GM19193 (cell line): ENCODE results near the gene PRM1.

Experiments
- POLR2A ChIP-seq: IDR thresholded peaks from 4 replicates; pipeline ENCODE4 v1.6.1; 2011; ENCODE audit not compliant: insufficient read depth, insufficient read length; ENCODE audit errors: extremely low read depth

PRM1 gene

DNA sequence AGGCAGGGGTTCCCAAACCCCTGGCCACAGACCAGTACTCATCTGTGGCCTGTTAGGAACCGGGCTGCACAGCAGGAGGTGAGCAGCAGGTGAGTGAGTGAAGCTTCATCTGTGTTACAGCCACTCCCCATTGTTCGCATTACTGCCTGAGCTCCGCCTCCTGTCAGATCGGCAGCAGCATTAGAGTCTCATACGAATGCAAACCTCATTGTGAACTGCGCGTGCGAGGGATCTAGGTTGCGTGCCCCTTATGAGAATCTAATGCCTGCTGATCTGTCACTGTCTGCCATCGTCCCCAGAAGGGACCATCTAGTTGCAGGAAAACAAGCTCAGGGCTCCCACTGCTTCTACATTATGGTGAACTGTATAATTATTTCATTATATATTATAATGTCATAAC, 39.0 kb upstream of the PRM1 start:
- TF ChIP-seq POLR2A = no peak

GRCh38 chr16:11319529-11320146, 38.5 kb upstream of the PRM1 start:
- no peak for TF ChIP-seq POLR2A

- TF ChIP-seq POLR2A = no peak
Observed at GRCh38 chr16:11318817-11319216, 37.7 kb upstream of the PRM1 start.

DNA sequence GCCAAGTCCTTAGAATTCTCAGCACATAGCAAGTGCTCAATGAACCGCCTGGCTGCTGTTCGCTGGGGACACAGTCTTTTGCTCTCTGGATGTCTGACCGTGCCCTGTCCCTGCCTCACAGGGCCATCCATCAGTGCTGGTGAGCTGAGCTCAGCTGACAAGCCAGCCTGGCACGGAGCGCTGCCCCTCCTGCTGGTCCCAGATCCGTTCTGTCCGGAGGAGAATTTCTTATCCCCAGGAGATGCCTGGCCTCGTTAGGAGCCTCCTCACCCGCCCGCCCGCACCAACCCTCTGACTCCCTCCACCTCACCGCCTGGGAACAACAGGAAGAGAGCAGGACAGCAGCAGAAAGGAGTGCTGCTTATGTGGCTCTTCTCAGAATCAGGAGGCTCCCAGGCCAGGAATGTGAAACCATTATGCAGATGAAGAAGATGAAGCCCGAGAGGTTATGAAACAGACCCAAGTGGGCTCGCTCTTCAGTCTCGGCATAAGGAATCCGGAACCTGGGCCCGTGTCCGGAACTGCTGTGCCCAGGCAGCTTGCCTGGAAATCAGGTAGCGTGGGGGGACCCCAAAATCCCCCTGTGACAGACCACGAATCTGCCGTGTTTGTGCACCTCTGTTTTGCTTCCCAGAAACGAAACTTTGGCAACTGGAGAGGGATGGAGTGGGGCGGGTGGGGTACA, 35.3 kb upstream of the PRM1 start:
- no peak for TF ChIP-seq POLR2A

- no peak for TF ChIP-seq POLR2A
Observed at GRCh38 chr16:11315510-11315909, 34.4 kb upstream of the PRM1 start.

GRCh38 chr16:11314309-11314894, 33.3 kb upstream of the PRM1 start:
- TF ChIP-seq POLR2A = no peak

GRCh38 chr16:11313493-11314308, 32.6 kb upstream of the PRM1 start:
- no peak for TF ChIP-seq POLR2A

DNA sequence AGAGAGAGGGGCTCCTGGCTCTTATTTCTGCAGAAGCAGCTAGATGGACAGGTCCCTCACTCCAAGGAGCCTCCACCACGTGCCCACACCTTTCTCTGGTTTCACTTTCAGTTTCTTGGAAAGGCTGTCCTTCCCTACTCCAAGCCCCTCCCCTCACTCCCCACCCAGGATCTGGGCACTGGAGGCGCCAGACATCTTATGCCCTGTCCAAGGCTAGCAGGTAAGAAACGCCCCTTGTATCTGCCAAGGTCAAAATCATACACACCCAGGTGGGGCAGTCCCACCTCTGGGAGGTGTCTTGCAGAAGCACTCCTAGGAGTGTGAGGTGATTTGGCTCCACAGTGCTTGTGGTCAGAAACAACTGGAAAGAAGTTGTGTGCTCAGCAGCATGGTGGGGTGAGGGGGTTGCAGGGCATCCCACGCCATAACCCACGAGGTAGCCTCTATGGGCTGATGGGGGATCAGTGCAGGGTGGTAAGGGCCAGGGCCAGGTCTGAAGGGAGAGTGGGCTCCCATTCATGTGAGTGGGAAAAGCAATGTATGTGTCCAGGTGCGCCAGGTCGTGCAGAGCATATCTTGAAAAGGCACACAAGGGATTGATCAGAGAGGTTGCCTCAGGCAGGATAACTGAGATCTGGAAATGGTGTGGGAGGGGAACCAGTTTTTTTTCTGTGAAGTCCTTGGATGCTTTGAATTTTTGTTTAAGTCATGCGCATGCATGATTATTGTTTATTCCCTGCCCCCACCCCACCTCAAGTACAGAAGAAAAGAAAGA, 31.8 kb upstream of the PRM1 start:
- TF ChIP-seq POLR2A = no peak

DNA sequence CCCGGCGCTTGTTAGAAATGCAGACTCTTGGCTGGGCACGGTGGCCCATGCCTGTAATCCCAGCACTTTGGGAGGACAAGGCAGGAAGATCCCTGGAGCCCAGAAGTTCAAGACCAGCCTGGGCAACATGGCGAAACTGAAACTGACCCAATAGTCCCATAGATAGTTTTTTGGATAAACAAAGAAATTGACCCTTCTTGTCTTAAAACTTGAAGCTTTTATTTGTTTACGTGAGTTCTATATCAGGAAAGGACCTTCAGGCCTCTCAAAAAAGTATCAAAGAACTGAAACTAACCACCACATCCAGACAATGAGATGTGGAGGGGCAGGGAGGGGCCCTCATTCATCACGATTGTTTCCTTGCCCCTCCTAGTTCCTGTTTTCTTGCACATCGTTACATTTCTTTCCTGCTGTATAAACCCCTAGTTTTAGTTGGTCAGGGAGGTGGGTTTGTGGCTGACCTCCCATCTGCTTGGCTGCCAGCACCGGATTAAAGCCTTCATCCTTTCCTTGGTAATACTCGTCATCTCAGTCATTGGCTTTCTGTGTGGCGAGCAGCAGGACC, 29.9 kb upstream of the PRM1 start:
- TF ChIP-seq POLR2A = no peak

DNA sequence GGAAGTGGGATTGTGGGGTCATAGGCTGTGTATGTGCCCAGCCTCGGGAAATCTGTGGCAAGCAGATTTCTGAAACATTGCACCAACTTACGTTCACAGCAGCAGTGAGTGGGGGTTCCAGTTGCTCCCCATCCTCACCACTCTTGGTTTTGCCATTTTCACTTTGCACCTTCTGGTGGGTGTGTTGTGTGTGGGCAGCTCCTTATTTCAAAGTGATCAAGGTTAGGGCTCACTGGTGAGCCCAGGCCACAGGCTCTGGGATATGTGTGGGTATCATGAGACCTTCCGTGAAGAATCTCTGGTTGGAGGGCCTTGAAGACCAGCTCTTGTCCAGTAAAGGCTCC, 29.5 kb upstream of the PRM1 start:
- no peak for TF ChIP-seq POLR2A

- TF ChIP-seq POLR2A = no peak
Observed at GRCh38 chr16:11309895-11310633, 28.9 kb upstream of the PRM1 start.

GRCh38 chr16:11308493-11309283, 27.6 kb upstream of the PRM1 start:
- no peak for TF ChIP-seq POLR2A
